Peyer's patch (tissue), 4 donors: ENCODE data around the gene POLR3H.

Experiments used
- CTCF ChIP-seq, 6 experiments: fragments of 450-650 bp in 4 of 6; fragments of 200-600 bp in 2 of 6; sonication (generic) in 1 of 6; IDR thresholded peaks; one replicate each; pipeline ENCODE4 v1.5.1; 2017 to 2019; ENCODE audit warnings: antibody characterized with exemption in 6 of 6, mild to moderate bottlenecking in 3 of 6, moderate library complexity in 1 of 6
- POLR2A ChIP-seq, 2 donors: fragments of 450-650 bp; IDR thresholded peaks; one replicate each; pipeline ENCODE4 v1.5.1; 2017; ENCODE audit warnings: antibody characterized with exemption in 2 of 2, mild to moderate bottlenecking in 2 of 2, moderate library complexity in 2 of 2

GRCh38 chr22:41540006-41540315 is 4.3 kb downstream of the POLR3H start:
- TF ChIP-seq CTCF (IDR thresholded peaks at IDR 0.05) = no peak
- TF ChIP-seq POLR2A (IDR thresholded peaks at IDR 0.05) = no peak
